Ascending aorta (tissue), 2 donors: ENCODE measurements around the gene INPP5B. TPM values are rescaled to one million over a fixed set of nuclear protein-coding genes. Genes with fewer than 3 reads are reported as not detected.

Source experiments
- DNase-seq, 2 donors: peaks; one replicate each; pipeline ENCODE4 v3.0.0-alpha.2; 2019; ENCODE audit warnings: low spot score in 2 of 2
- H3K27ac ChIP-seq, 2 donors: fragments of 200-600 bp; sonication (generic); one replicate each; pipeline ENCODE4 v1.5.1; 2016 to 2017; ENCODE audit warnings: mild to moderate bottlenecking in 1 of 2
- H3K27me3 ChIP-seq: fragments of 200-600 bp; sonication (generic); one replicate; pipeline ENCODE4 v1.5.1; 2017
- H3K36me3 ChIP-seq, 2 donors: fragments of 200-600 bp; sonication (generic); one replicate each; pipeline ENCODE4 v1.5.1; 2016
- H3K4me1 ChIP-seq, 2 donors: fragments of 200-600 bp; sonication (generic); one replicate each; pipeline ENCODE4 v1.5.1; 2016 to 2017; ENCODE audit warnings: mild to moderate bottlenecking in 1 of 2
- H3K4me3 ChIP-seq, 2 donors: fragments of 200-600 bp; sonication (generic); one replicate each; pipeline ENCODE4 v1.5.1; 2016 to 2017; ENCODE audit warnings: mild to moderate bottlenecking in 1 of 2
- H3K9me3 ChIP-seq, 2 donors: fragments of 200-600 bp; sonication (generic); one replicate each; pipeline ENCODE4 v1.5.1; 2016
- CTCF ChIP-seq, 3 experiments: fragments of 200-600 bp in 2 of 3; fragments of 450-650 bp in 1 of 3; sonication (generic) in 2 of 3; IDR thresholded peaks; one replicate each; pipeline ENCODE4 v1.5.1; 2016 to 2019; ENCODE audit warnings: antibody characterized with exemption in 3 of 3, mild to moderate bottlenecking in 1 of 3, moderate library complexity in 1 of 3
- intact Hi-C: fragments of 100-400 bp; cut with DNase I; formaldehyde crosslinking; loops from one replicate; pipeline ENCODE4 v1.15.1; 2023
- total RNA-seq: library from RNA; depleted of rRNA; stranded (reverse); fragments of >200 nt; gene quantifications from one replicate; pipeline ENCODE4 v1.1.0, GENCODE V29; 2016

The INPP5B gene
- total RNA-seq, 1 donor from 2014 or later = 11.7 TPM

- Histone ChIP-seq H3K27ac (no peak overlapping the region), H3K9me3 (no peaks in the 10 kb centered on the region), H3K4me1 (no peaks in the 10 kb centered on the region), H3K4me3 (no peak overlapping the region), H3K36me3 (peaks cover 78 to 90% of the 10 kb centered on the region in 2 donors), H3K27me3 (no peaks in the 10 kb centered on the region)
- DNase-seq = no peak
- intact Hi-C loops = no loop called here
- TF ChIP-seq CTCF (IDR thresholded peaks at IDR 0.05) = no peak
Observed at GRCh38 chr1:37867784-37868183, 79.1 kb downstream of the INPP5B start.

GRCh38 chr1:37866491-37866890 lies 80.4 kb downstream of the INPP5B start:
- DNase-seq = no peak
- Histone ChIP-seq H3K27ac (no peak overlapping the region), H3K4me3 (no peak overlapping the region), H3K4me1 (no peaks in the 10 kb centered on the region), H3K9me3 (no peaks in the 10 kb centered on the region), H3K36me3 (peaks cover 75 to 93% of the 10 kb centered on the region in 2 donors), H3K27me3 (no peaks in the 10 kb centered on the region)
- TF ChIP-seq CTCF (IDR thresholded peaks at IDR 0.05) = no peak
- intact Hi-C loops = no loop called here

GRCh38 chr1:37865348-37866120 lies 81.3 kb downstream of the INPP5B start:
- intact Hi-C loops = no loop called here
- H3K36me3 ChIP-seq = peaks cover 68 to 86% of the 10 kb centered on the region in 2 donors
- no peak overlapping the region for H3K4me3 ChIP-seq
- no peak for TF ChIP-seq CTCF (IDR thresholded peaks at IDR 0.05)
- no peaks in the 10 kb centered on the region for H3K27me3 ChIP-seq
- peaks cover 0 to under 1% of the 10 kb centered on the region in 2 donors for H3K4me1 ChIP-seq
- no peaks in the 10 kb centered on the region for H3K9me3 ChIP-seq
- DNase-seq = no peak
- H3K27ac ChIP-seq = no peak overlapping the region

GRCh38 chr1:37862330-37862729 lies 84.5 kb downstream of the INPP5B start:
- no peak for DNase-seq
- Histone ChIP-seq H3K36me3 (peaks cover 46 to 56% of the 10 kb centered on the region in 2 donors), H3K27me3 (no peaks in the 10 kb centered on the region), H3K27ac (no peak overlapping the region), H3K4me1 (peaks cover 6 to 11% of the 10 kb centered on the region in 2 donors), H3K4me3 (no peak overlapping the region), H3K9me3 (no peaks in the 10 kb centered on the region)
- no peak for TF ChIP-seq CTCF (IDR thresholded peaks at IDR 0.05)
- intact Hi-C loops = no loop called here

GRCh38 chr1:37861151-37861550 lies 85.7 kb downstream of the INPP5B start:
- DNase-seq = no peak
- Histone ChIP-seq H3K36me3 (peaks cover 35 to 45% of the 10 kb centered on the region in 2 donors), H3K27ac (no peak overlapping the region), H3K27me3 (no peaks in the 10 kb centered on the region), H3K4me1 (peaks cover 6 to 14% of the 10 kb centered on the region in 2 donors), H3K9me3 (no peaks in the 10 kb centered on the region), H3K4me3 (no peak overlapping the region)
- intact Hi-C loops = no loop called here
- no peak for TF ChIP-seq CTCF (IDR thresholded peaks at IDR 0.05)
